Midbrain (tissue), 1 donor: ENCODE measurements around the gene GSS.

Experiments used
- DNase-seq: peaks from one replicate; lab custom pipeline; 2025; lab: John Stamatoyannopoulos, UW

Gene GSS

GRCh38 chr20:34955231-34956040 is at the start of gene GSS, which contains the start of gene MYH7B:
Gene GSS, minus strand, starts transcription at chr20:34955806. Its CDS starts 3,954 bp downstream, at chr20:34951852.
Gene MYH7B, plus strand, starts transcription at chr20:34955868. Its CDS starts 22,138 bp downstream, at chr20:34978006.
- peak; percentile 95 for DNase-seq

GRCh38 chr20:35004749-35005462 is 49.3 kb upstream of the GSS start:
- DNase-seq: no peak

GRCh38 chr20:35004051-35004725 is 48.6 kb upstream of the GSS start:
- no peak for DNase-seq

GRCh38 chr20:35003211-35004031 is 47.8 kb upstream of the GSS start:
- no peak for DNase-seq

GRCh38 chr20:35002426-35003210 is 47.0 kb upstream of the GSS start:
- no peak for DNase-seq

GRCh38 chr20:35001596-35002362 is 46.2 kb upstream of the GSS start:
- no peak for DNase-seq

- no peak for DNase-seq
Measured at GRCh38 chr20:35000922-35001595, 45.5 kb upstream of the GSS start.

GRCh38 chr20:35000311-35000921 is 44.8 kb upstream of the GSS start:
- DNase-seq: no peak

GRCh38 chr20:34999782-35000181 is 44.2 kb upstream of the GSS start:
- no peak for DNase-seq

GRCh38 chr20:34999021-34999451 is 43.4 kb upstream of the GSS start:
- DNase-seq: no peak

GRCh38 chr20:34998331-34998950 is 42.8 kb upstream of the GSS start:
- DNase-seq: no peak

- no peak for DNase-seq
Measured at GRCh38 chr20:34997774-34998173, 42.2 kb upstream of the GSS start.

- DNase-seq: peak; percentile 44
Measured at GRCh38 chr20:34997131-34997561, 41.5 kb upstream of the GSS start.

GRCh38 chr20:34996243-34997028 is 40.8 kb upstream of the GSS start:
- no peak for DNase-seq

GRCh38 chr20:34995696-34996095 is 40.1 kb upstream of the GSS start:
- no peak for DNase-seq

GRCh38 chr20:34995192-34995591 is 39.6 kb upstream of the GSS start:
- DNase-seq: no peak

- DNase-seq: no peak
Measured at GRCh38 chr20:34994509-34995131, 39.0 kb upstream of the GSS start.
